HG02642 (cell line): ENCODE data around the gene MDM4.
A peak's percentile ranks its signal among the peaks of the same experiment; 100 is the strongest.

Experiments used
- ATAC-seq: cut with Tn5 transposase; IDR thresholded peaks from one replicate; pipeline ENCODE4 v1.9.1; 2021; ENCODE audit warnings: mild to moderate bottlenecking; ENCODE audit not compliant: unreplicated experiment, poor library complexity

Gene MDM4

DNA sequence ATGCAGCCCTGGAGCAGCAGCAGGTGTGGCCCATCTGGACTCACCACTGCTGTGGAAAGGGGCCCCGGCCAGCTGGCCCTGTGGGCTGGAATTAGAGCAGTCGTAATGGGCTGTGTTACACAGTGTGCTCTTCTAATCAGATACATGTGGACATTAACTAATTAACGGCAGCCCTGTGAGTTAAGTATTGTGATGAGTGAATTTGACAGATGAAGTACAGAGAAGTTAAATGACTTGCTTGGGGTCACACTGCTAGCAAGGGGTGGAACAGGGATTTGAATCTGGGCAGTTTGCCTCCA lies 58.6 kb downstream of the MDM4 start:
- no peak for ATAC-seq

DNA sequence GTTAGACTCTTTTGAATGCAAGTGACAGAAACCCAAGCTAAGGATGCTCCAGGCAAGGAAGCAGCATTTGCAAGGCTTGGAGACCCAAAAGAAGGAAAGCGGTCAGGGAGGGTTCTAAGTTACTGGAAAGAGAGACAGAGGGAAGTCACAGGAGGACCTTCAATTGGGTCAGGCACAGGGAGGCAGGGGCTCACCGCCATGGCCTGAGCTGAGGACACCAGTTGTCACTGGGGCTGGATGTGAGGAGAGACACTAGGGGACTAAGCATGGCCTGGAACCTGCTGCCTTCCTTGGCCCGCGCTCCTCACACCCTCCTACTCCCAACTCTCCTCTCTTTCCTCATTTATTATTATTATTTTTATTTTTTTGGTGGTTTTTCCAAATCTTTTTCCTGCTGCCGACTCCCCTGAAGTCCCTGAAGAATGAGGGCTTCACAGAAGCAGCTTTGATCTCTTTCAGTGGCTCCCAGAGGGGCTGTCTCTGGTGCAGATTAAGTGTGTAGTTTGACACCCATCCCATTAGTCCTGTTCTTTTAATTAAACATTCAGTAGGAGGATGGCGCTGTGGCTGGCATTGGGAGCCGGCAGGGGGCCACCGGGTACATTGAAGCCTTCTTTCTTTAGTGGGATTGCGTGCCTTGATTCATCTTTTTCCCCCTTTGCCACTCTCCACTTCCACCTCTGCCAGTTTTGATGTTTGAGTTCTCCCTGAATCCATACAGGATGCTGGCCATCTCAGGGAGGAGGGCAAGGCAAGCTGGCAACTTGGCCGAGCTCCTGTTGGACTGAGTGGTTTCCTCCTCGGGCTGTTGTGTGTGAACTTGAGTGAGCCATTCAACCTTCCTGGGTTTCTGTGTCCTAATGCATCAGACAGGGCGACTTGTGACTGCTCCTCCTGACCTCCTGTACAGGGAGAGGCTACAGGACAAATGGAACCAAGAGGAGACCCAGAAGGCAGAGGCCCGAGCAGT lies 59.3 kb downstream of the MDM4 start:
- no peak for ATAC-seq

DNA sequence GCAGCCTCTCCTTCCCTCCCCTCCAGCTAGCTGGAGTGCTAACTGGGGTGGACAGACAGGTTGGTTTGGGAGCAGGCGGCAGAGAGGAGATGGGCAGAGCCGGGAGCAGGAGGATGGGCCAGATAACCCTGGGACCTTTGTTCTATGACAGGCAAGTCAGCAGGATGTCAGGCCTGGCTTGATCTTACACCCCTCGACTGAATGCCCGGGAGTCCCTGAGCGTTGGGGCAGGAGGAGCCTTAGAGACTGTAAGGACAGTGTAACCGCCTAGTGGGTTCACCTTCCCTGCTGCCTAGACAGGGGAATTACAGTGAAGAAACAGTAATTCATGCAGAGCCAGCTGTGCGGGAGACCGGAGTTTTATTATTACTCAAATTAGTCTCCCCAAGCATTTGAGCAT lies 60.2 kb downstream of the MDM4 start:
- no peak for ATAC-seq

DNA sequence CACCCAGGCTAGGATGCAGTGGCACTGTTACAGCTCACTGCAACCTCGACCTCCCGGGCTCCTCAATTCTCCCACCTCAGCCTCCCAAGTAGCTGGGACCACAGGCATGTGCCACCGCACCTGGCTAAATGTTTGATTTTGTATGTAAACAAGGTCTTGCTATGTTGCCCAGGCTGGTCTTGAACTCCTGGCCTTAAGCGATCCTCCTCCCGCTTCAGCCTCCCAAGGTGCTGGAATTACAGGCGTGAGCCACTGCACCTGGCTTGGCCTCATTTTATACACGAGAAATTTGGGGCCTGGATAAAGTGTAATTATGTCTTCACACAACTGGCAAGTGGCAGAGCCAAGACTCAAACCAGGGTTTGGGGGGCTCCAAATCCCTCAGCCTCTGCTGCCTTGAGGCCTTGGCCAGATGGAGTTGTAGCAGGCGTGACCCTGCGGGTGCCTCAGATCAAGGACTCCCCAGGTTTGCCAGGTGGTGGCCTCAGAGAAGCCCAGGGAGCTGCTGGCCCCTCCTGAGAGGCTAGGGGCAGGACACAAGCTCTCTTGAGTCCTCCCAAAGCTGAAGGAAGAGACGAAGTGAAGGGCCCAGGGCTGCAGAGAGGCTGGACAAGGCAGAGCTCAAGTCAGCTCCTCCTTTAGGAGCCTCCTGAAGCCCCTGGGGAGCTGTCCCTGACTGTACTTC lies 61.7 kb downstream of the MDM4 start:
- ATAC-seq = no peak

DNA sequence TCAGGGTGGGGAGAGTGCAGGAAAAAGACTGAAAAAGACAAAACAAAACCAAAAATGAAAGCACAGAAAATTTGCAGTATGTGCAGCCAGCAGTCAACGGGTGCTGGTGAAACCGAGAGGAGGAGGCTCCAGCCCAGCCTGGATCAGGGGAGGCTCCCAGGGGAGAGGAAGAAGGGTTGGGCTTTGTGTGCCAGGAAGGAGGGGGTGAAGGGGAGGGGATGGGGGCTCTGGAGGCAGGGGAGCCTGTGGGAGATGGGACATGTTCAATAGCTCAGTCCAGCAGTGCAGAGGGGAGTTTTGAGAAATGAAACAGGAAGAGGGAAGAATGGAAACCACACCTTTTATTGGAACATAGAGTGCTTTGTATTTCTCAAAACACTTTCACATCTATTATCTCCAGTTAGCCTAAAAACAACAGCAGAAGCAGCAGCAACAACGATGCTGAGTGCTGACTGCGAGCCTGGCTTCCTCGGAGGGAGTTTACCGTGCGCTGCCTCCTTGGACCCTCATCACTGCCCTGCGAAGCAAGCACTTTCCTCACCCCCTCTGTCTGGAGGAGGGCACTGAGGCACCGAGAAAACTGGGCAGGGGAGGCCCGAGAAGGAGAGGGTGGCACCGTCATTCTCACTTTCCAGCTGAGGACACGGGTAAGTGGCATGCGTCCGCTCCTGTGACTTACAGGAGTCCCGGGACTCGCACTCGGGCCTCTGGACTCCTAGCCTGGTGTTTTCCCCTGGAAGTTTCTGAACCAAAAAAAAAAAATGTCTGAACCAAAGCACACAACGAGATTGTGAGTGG lies 62.9 kb downstream of the MDM4 start:
- peak; percentile 69 for ATAC-seq

DNA sequence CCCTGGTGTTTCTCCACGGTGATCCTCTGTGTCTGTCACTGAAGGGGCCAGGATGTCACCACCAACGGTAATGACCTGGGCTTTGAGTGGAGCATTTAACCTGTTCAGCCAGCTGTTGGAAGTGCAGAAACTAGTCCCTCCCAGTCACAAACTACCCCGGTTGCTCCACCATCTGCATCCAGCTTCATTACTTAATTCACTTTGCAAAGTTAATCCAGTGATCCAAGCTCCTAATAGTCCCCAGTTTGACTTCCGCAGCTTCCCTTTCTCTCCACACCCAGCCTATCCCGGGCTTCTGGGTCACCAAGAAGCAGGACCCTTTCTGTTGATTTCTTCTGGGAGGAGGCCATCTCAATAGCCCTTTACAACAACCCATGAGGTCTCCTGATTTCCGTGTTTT lies 63.5 kb downstream of the MDM4 start:
- no peak for ATAC-seq

DNA sequence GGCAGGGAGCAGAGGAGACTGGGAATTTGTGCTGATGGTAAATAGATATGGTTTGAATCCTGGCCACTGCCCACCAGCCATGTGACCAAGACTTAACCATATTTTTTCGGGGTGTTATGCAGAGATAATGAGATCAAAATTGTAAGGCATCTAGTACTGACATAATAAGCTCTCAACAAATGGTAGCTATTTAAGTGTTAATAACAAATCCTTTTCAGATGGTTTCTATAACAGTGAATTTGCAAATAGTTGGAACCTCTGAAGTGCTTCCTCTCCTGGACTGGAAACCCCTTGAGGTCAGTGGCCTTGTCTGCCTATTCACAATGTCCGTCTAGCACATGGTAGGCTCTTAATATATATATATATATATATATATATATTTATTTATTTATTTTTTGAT lies 64.7 kb downstream of the MDM4 start:
- ATAC-seq = no peak

DNA sequence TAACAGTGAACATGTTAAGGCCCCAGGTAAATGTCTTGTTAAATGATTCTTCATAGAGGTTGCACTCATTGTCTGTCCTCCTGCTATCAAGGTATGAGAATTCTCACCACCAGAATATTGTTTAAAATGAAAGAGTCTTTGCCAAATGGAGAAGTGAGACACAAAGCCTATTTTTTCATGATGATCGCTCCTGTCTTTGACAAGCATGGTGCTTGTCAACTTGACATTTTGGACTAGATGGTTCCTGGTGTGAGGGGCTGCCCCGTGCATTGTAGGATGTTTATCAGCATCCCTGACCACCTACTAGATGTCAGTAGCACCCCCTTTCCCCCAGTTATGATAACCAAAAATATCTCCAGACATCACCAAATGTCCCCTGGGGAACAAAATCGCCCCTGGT lies 65.6 kb downstream of the MDM4 start:
- ATAC-seq = no peak

DNA sequence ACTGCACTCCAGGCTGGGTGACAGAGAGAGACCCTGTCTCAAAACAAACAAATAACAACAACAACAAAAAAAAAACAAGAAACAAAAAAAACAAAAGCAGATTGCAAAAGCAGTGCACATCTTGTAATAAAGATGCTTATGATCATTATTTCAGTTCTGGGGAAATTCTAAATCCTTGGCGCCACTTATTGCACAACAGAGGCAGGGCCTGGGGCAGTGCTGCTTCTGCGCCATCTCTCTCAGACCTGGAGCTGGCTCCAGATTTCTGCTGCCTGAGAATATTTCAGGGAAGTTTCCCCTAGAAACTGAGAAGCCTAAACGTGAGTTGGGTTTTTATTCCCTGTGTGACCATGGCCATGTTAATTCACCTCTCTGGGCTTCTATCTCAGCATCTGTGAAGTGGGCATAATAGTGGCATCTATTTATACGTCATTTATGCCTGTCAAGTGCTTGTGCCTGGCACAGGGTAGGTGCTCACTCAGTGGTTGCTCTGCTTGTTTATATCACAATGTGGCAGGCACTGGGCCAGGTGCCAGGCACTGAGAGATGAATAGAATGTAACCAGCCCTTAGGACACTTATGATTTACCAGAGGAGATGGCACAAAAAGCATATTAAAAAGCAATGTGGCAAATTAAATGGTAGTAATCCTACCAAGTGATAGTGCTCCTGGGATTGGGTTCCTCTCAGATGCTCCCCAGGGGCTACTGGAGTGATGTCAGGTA lies 67.9 kb downstream of the MDM4 start:
- no peak for ATAC-seq

DNA sequence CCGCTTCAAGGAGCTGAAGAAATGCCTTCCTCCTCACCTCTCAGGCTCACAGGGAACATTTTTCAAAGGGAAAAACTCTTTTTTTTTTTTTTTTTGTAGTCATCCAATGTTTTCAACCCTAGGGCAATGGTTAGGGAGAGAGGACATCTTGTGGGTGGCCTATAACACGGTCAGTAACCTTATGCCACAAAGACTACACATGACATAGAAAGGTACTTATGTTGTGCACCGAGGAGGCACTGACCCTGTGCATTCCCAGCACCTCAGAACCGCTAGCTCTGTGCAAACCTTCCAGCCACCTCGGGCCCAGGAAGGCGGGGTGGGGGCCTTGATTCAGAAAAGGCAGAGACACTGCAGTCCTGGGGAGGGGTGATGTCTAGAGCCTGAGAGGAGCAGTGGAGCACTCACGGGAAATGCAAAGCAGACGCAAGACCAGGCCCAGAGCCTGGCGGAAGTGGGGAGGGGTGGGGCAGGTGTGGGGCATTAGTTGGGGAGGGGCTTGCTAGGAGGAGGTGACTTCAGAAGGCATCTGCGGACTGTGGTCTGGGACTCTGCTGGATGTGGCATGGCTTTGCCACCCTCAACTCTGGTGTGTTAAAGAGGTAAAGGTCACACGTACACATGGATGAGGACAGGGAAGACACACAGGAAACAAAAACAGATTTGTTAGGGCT lies 68.6 kb downstream of the MDM4 start:
- no peak for ATAC-seq

DNA sequence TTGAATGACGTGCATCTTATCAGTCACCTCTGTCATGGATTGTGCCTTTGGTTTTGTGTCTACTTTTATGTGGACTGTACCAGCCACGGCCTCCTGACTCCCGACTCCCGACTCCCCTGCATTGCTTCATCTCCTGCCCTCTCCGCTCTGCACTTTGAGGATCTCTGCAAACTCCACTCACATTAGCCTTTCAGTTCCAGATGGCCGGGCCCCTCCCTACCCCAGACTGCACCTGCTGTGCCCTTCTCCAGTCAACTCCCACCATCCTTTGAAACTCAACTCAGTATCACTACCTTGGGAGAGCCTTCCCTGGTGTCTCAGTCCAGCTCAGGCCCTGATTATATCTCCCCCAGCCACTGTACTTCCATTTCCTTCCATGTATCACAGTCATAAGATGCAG lies 71.4 kb downstream of the MDM4 start:
- no peak for ATAC-seq

DNA sequence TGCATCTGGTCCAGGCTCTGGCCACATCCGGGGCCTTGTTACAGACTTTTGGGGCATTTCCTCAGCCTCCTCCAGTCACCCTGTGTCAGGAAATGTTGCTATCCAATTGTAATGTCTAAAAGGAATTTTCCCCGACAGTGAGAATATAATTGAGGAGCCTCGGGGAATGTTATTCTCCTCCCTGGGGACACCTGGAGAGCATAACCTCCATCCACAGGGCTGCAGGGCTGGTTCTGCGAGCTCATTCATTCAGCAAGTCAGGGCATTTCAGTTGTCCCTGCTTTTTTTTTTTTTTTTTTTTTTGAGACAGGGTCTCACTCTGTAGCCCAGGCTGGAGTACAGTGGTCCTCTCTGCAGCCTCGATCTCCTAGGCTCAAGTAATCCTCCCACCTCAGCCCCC lies 72.6 kb downstream of the MDM4 start:
- ATAC-seq = no peak

DNA sequence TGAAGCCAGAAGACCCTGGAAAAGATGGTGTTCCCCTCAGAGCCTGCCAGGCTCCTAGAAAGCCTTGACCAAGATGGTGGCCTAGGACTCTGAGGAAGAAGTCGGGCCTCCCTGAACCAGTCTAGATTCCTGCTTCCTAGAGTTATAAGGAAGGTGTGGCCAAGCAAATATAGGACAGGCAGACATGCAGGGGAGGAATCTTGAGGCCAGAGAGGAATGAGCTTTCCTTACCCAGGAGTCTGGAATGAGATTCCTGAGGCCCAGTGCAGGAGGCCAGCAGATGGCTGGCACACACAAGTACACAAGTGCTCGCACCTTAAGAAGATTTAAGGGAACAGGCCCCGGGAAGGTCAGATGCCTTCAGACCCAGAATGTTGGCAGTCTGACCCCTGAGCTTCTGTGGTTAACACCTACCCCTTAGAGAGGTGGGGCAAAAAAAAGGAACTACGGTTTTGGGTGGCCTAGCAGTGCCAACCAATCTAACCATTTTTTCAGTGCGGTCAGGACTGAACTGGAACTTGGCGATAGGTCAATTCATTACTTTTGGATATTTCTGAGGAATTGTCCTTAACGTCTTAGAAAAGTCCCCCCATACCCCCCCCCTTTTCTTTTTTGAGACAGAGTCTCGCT lies 73.3 kb downstream of the MDM4 start:
- ATAC-seq = no peak

DNA sequence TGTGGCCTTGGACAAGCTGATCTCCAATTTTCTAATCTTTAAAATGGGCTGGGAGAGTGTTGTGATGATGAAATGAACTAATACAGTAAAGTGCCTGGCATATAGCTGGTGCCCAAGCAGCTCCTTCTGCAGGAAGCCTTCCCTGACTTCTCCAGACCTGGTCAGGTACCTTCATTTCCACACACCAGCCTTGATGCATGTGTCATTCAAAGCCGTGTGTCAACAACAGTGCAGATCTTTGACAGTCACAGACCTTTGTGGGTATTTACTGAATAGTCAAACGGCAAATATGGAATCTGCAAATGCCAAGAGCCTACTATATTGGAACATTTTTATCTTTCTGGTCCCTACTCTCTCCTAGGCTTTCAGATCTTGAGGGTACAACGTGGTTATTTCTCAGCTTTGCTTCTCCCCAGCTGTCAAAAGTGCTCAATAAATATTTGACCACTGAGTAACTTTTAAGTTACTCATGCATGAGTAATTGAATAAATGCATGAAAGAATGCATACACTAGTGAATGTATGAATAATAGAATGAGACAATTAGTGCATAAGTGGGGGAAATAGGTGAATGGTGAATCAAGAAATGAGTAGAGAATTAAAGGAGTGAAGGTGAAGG lies 75.4 kb downstream of the MDM4 start:
- ATAC-seq = no peak

DNA sequence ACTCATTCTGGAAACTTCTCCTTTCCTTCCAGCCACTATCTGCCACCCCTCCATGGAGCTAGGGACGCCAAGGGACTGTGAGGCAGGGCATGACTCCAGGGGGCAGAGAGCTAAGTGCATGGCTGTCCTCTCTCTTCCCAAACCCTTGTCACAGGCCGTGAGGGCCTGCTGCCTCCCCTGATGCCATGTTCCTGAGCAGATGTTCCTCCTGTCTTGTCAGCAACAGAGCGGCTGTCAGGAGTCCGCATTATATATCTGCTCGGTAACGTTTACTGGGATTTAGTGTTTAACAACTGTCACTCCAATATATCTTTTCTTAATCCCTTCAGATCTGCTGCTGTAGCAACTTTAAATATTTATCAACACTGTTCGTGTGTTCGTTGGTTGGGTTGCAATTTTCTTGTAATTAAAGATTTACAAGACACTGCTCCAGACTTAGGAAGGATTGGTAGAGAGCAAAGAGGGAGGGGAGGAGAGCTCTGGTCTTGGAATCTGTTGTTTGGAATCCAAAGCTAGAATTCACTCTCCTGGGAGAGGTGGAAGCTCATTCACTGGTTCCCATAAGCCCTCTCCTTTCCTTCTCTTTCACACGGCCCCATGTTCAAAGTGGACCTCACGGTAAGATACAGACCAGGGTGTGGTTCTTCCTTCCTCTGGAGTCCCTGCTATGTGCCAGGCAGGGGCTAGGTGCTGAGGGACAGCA lies 76.2 kb downstream of the MDM4 start:
- ATAC-seq = no peak

DNA sequence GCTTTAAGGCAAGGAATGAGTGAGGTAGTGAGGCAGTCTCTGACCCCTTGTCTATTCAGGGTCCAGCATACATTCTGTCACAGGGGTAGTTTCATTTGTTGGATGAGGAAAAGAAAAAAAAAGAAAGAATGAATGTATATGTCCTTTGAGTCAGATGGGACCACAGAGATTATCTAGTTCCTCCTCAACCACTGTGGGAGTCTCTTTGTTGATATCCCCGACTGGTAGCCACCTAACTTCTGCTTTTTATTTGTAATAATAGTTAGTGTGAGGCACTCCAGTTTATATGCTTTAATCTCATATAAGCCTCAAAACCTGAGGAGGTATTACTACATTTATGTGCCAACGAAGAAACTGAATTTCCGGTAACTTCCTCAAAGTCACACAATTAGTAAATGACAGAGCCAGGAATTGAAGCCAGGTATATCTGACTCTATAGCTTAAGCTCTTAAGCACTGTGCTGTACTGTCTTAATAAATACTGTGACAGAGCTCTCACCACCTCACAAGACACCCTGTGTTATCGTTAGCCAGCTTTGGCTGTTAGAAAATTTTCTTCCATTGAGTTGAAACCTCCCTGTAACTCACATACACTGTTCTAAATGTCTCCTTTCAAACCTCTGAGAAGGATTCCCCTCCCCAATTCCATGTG lies 82.2 kb downstream of the MDM4 start:
- ATAC-seq = no peak

DNA sequence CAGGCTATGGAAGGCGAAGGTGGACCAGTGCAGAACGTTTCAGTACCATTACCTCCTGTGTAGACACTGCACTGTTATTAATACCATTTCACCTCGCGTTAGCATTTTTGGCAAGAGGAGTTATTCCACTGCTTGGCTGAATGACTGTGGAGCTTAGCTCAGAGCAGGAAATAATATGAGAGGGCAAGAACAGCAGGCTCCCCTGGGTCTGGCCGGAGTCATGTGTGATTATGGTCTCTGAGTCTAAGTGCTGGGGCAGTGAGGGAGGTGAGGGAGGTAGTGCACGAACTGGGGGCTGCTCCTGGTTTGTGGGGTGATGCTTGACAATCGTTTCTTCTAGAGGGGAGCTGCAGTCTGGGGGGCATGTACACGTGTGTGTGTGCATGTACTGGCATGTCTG lies 82.9 kb downstream of the MDM4 start:
- ATAC-seq = no peak

DNA sequence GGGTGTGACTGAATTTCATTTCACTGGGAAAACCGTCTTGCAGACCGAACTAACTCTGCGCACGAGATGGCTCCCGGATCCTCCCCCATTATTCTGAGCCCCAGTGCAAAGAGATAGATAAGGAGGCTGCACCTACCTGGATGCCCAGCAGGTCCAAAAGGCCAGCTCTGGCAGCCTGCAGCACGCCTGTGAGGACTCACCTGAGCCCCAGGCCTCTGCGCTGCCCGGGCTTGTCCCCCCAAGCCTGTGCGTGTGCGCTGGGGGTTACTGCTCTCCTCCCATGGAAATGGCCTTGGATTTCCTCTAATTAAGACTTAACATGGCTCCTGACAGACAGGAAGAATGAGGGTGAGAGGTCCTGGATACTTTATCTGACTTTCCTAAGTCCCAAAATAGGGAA lies 83.4 kb downstream of the MDM4 start:
- no peak for ATAC-seq
